ENCODE measurements around the gene PPM1F.

GRCh38 chr22:21960200-21961126 is 7.8 kb upstream of the PPM1F start:
- TF ChIP-seq POLR2A (IDR thresholded peaks at IDR 0.05; ENCODE audit: low read depth, low read length) (peak; percentile 61), BMI1 (IDR thresholded peaks at IDR 0.05; ENCODE audit: borderline replicate concordance) (no peak), SMC3 (IDR thresholded peaks at IDR 0.05; ENCODE audit: borderline replicate concordance, low read length) (no peak), RFX5 (IDR thresholded peaks at IDR 0.05; ENCODE audit: low read depth, low read length) (no peak), ATF2 (IDR thresholded peaks at IDR 0.05; ENCODE audit: low read length) (no peak), BCL11A (IDR thresholded peaks at IDR 0.05; ENCODE audit: low read depth, low read length) (no peak), ESRRA (IDR thresholded peaks at IDR 0.05; ENCODE audit: low read length) (no peak), TCF12 (IDR thresholded peaks at IDR 0.05; ENCODE audit: low read depth, low read length) (no peak), IKZF1 (conservative IDR thresholded peaks at IDR 0.05) (no peak), PML (IDR thresholded peaks at IDR 0.05; ENCODE audit: low read length) (no peak), NRF1 (conservative IDR thresholded peaks at IDR 0.05; ENCODE audit: low read depth, low read length) (no peak), EZH2 (IDR thresholded peaks at IDR 0.05; ENCODE audit: borderline replicate concordance, control insufficient read depth, low read depth, low read length) (no peak)
- TF ChIP-seq, protein P1, sequence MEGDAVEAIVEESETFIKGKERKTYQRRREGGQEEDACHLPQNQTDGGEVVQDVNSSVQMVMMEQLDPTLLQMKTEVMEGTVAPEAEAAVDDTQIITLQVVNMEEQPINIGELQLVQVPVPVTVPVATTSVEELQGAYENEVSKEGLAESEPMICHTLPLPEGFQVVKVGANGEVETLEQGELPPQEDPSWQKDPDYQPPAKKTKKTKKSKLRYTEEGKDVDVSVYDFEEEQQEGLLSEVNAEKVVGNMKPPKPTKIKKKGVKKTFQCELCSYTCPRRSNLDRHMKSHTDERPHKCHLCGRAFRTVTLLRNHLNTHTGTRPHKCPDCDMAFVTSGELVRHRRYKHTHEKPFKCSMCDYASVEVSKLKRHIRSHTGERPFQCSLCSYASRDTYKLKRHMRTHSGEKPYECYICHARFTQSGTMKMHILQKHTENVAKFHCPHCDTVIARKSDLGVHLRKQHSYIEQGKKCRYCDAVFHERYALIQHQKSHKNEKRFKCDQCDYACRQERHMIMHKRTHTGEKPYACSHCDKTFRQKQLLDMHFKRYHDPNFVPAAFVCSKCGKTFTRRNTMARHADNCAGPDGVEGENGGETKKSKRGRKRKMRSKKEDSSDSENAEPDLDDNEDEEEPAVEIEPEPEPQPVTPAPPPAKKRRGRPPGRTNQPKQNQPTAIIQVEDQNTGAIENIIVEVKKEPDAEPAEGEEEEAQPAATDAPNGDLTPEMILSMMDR (IDR thresholded peaks at IDR 0.05 in 2 of 3, conservative IDR thresholded peaks at IDR 0.05 in 1 of 3; ENCODE audit: control insufficient read depth in 2 of 3, extremely low read depth in 1 of 3, insufficient read depth in 1 of 3, low read depth in 3 of 3, low read length in 3 of 3) = no peak

Data from GM12878 (cell line).